Sigmoid colon (tissue), 7 donors: Measurements from ENCODE around the gene NTNG1. TPM values are rescaled to one million over a fixed set of nuclear protein-coding genes. Genes with fewer than 3 reads are reported as not detected.

ENCODE experiments used
- DNase-seq: peaks from one replicate; pipeline ENCODE4 v3.0.0-alpha.2; 2019
- H3K27ac ChIP-seq, 4 donors: fragments of 200-600 bp; sonication (generic); one replicate each; pipeline ENCODE4 v1.5.1; 2016 to 2019; ENCODE audit warnings: mild to moderate bottlenecking in 1 of 4
- H3K27me3 ChIP-seq, 3 donors: fragments of 200-600 bp; sonication (generic); one replicate each; pipeline ENCODE4 v1.5.1; 2019; ENCODE audit warnings: mild to moderate bottlenecking in 1 of 3
- H3K36me3 ChIP-seq, 4 donors: fragments of 200-600 bp; sonication (generic); one replicate each; pipeline ENCODE4 v1.5.1; 2016 to 2019
- H3K4me1 ChIP-seq, 4 donors: fragments of 200-600 bp; sonication (generic); one replicate each; pipeline ENCODE4 v1.5.1; 2017 to 2019
- H3K4me3 ChIP-seq, 4 donors: fragments of 200-600 bp; sonication (generic); one replicate each; pipeline ENCODE4 v1.5.1; 2017 to 2019; ENCODE audit warnings: mild to moderate bottlenecking in 2 of 4, moderate library complexity in 1 of 4
- H3K9me3 ChIP-seq, 4 donors: fragments of 200-600 bp in 3 of 4; sonication (generic) in 3 of 4; one replicate each; pipeline versions ENCODE4 v1.5.1 to v1.6.1; 2013 to 2019
- EP300 ChIP-seq, 4 donors: sonication (generic); formaldehyde crosslinking; IDR thresholded peaks; one replicate each; pipeline ENCODE4 v1.6.1; 2017; ENCODE audit warnings: antibody characterized with exemption in 4 of 4
- POLR2A ChIP-seq, 2 donors: fragments of 450-650 bp; IDR thresholded peaks; one replicate each; pipeline ENCODE4 v1.6.1; 2016; ENCODE audit warnings: antibody characterized with exemption in 2 of 2, mild to moderate bottlenecking in 2 of 2, moderate library complexity in 2 of 2
- POLR2AphosphoS5 ChIP-seq, 4 donors: sonication (generic); formaldehyde crosslinking; IDR thresholded peaks; one replicate each; pipeline ENCODE4 v1.6.1; 2017; ENCODE audit warnings: antibody characterized with exemption in 4 of 4
- WGBS, 2 donors: extraction: QIAGEN DNeasy Blood & Tissue Kit; methylation state at CpG; one replicate each; pipeline ENCODE4 v1.1.7; 2013; 5-methylcytosine and 5-hydroxymethylcytosine counted together
- intact Hi-C: fragments of 100-400 bp; cut with DNase I; formaldehyde crosslinking; loops from one replicate; pipeline ENCODE4 v1.15.1; 2023
- polyA plus RNA-seq, 3 donors: library from polyadenylated mRNA; stranded (reverse); fragments of 200-250 nt; gene quantifications; one replicate each; pipeline ENCODE4 v1.2.3, GENCODE V29; 2013
- total RNA-seq, 4 donors: library from RNA; depleted of rRNA; stranded (reverse); fragments of >200 nt; gene quantifications; one replicate each; pipeline ENCODE4 v1.1.0, GENCODE V29; 2016
- TF ChIP-seq, protein P1 (sequence below), 4 experiments: fragments of 450-650 bp in 3 of 4; fragments of 200-600 bp in 1 of 4; IDR thresholded peaks; one replicate each; pipeline ENCODE4 v1.5.1; 2016 to 2019; ENCODE audit warnings: antibody characterized with exemption in 4 of 4, mild to moderate bottlenecking in 3 of 4, moderate library complexity in 2 of 4
- donor health status: healthy with polysubstance abuse.
- donor health status: Bipolar disorder and iron deficiency.
- donor health status: healthy.

NTNG1 gene
- total and polyA plus RNA-seq, 7 donors = under 0.01 to 32.5 (median 9.5) TPM; not detected in 1

DNA sequence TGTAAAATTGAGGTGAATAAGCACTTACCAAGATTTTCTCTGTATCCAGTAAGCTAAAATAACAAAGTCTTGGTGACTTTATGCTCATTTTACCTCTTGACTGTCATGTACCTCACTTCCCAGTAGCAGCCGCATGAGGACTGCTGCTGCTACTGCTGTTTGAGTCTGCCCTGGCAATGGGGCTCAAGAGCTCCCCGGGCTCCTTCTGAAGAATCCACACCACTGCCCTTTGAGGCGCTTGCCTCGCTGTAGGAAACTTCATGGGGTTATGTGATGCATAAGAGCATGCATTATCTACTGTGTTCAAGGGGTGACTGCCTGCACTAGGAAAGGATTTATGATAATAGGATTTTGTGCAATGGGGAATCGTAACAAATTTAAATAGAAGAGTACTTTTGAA is 113.5 kb downstream of the NTNG1 start:
- no peak overlapping the region for H3K27ac ChIP-seq
- DNase-seq = no peak
- H3K27me3 ChIP-seq = no peaks in the 10 kb centered on the region
- intact Hi-C loops = no loop called here
- no peak for TF ChIP-seq POLR2AphosphoS5 (IDR thresholded peaks at IDR 0.05)
- no peak for TF ChIP-seq EP300 (IDR thresholded peaks at IDR 0.05)
- TF ChIP-seq POLR2A (IDR thresholded peaks at IDR 0.05) = no peak
- TF ChIP-seq, protein P1, sequence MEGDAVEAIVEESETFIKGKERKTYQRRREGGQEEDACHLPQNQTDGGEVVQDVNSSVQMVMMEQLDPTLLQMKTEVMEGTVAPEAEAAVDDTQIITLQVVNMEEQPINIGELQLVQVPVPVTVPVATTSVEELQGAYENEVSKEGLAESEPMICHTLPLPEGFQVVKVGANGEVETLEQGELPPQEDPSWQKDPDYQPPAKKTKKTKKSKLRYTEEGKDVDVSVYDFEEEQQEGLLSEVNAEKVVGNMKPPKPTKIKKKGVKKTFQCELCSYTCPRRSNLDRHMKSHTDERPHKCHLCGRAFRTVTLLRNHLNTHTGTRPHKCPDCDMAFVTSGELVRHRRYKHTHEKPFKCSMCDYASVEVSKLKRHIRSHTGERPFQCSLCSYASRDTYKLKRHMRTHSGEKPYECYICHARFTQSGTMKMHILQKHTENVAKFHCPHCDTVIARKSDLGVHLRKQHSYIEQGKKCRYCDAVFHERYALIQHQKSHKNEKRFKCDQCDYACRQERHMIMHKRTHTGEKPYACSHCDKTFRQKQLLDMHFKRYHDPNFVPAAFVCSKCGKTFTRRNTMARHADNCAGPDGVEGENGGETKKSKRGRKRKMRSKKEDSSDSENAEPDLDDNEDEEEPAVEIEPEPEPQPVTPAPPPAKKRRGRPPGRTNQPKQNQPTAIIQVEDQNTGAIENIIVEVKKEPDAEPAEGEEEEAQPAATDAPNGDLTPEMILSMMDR (IDR thresholded peaks at IDR 0.05) = no peak
- H3K36me3 ChIP-seq = no peaks in the 10 kb centered on the region
- WGBS, 2 donors = 76 to 80% methylated on average over 5 of the region's 5 CpGs
- H3K4me3 ChIP-seq = no peak overlapping the region
- no peaks in the 10 kb centered on the region for H3K9me3 ChIP-seq
- no peaks in the 10 kb centered on the region for H3K4me1 ChIP-seq

DNA sequence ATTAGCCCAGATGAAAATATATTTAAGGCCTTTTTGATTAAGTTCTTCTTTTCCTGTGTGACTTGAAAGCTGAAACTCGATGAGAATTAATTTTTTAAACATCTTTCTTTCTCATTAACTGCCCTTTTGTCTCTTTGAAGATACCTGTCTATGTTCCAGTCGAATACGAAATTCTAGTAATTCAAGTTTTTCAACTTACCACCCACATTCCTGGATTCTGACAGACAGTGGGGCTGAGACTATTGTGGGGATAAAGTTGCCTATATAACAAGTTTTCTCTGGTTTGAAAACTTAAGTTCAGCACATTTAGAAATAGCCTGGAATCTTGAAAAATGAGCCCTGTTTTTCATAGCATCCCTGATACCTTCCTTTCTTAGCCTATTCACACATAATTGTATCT is 114.6 kb downstream of the NTNG1 start:
- TF ChIP-seq EP300 (IDR thresholded peaks at IDR 0.05) (no peak), POLR2A (IDR thresholded peaks at IDR 0.05) (no peak), POLR2AphosphoS5 (IDR thresholded peaks at IDR 0.05) (no peak)
- TF ChIP-seq, protein P1 (IDR thresholded peaks at IDR 0.05) = no peak
- 48 to 68% methylated on average over 3 of the region's 3 CpGs for WGBS, 2 donors
- H3K4me3 ChIP-seq = no peak overlapping the region
- no peaks in the 10 kb centered on the region for H3K36me3 ChIP-seq
- H3K4me1 ChIP-seq = no peaks in the 10 kb centered on the region
- intact Hi-C loops = no loop called here
- DNase-seq = no peak
- no peaks in the 10 kb centered on the region for H3K27me3 ChIP-seq
- H3K27ac ChIP-seq = no peak overlapping the region
- no peaks in the 10 kb centered on the region for H3K9me3 ChIP-seq

DNA sequence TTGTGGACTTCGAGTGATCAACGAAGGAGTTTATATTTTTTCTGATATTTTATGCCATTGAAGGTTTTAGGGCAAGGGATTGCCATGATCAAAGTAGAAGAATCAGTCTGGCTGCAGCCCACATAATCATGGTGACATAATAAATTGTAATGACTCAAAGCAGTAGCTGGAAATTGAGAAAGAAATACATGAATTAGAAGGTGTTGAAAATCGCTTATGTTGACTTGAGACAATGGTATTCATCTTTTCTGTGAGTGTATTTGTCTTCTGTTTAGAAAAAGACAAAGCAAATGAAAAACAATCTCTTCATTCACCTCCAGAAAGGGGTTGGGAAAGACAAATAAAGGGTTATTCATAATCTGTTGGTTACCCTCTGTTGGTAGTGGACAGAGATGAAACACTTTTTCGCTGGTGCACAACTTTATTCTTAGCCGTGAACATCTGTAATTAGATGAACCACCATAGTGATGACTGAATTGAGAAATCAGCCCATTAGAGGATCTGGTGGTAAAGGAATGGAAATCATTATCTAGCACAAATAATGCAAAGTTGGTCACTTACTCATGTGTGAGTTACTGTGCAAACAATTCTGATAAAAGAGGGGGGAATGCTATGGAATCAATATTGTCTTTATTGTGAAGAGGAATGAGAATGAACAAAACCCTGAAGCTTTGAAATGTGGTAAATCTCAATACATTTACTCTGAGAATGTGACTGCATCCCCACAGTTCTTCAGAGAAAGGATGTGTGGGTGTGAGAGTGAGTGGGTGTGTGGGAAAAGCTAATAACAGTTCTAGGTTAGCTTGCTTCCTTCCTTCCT is 121.8 kb downstream of the NTNG1 start:
- WGBS, 2 donors = 85 to 91% methylated on average over 5 of the region's 5 CpGs
- Histone ChIP-seq H3K36me3 (no peaks in the 10 kb centered on the region), H3K4me3 (no peak overlapping the region), H3K9me3 (no peaks in the 10 kb centered on the region), H3K4me1 (no peaks in the 10 kb centered on the region), H3K27ac (no peak overlapping the region), H3K27me3 (no peaks in the 10 kb centered on the region)
- TF ChIP-seq POLR2A (IDR thresholded peaks at IDR 0.05) (no peak), EP300 (IDR thresholded peaks at IDR 0.05) (no peak), POLR2AphosphoS5 (IDR thresholded peaks at IDR 0.05) (no peak)
- TF ChIP-seq, protein P1 (IDR thresholded peaks at IDR 0.05) = no peak
- intact Hi-C loops = no loop called here
- DNase-seq = no peak

DNA sequence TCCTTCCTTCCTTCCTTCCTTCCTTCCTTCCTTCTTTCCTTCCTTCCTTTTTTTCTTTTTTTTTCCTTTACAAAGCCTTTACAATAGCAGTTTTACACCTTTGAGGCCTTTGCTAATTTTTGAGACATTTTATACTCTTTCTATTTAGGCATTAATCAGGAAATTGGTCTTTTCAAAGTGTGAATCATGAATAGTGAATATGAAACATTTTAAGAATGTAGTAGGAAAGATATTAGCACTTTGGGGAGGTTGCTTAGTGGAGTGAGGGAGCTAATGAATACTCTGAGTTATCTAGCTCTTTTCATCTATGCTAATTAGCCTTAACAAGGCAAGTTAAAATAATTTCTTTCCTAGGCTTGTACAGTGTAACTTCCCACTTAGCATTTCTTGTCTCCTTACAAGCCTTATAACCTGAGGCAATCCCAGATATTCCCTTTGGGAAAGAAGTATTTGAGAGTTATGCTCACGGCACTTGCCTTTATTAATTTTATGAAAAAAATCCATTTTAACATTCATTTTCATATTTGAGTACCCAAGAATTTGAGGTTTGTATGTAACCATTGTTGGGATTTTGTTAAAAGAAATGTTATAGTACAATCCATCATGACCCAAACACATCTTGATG is 122.6 kb downstream of the NTNG1 start:
- Histone ChIP-seq H3K27me3 (no peaks in the 10 kb centered on the region), H3K9me3 (no peaks in the 10 kb centered on the region), H3K4me3 (no peak overlapping the region), H3K4me1 (no peaks in the 10 kb centered on the region), H3K36me3 (no peaks in the 10 kb centered on the region), H3K27ac (no peak overlapping the region)
- WGBS, 2 donors = 86 to 96% methylated on average over 1 of the region's 1 CpG
- TF ChIP-seq EP300 (IDR thresholded peaks at IDR 0.05) (no peak), POLR2A (IDR thresholded peaks at IDR 0.05) (no peak), POLR2AphosphoS5 (IDR thresholded peaks at IDR 0.05) (no peak)
- TF ChIP-seq, protein P1 (IDR thresholded peaks at IDR 0.05) = no peak
- intact Hi-C loops = no loop called here
- no peak for DNase-seq
